Measurements from ENCODE around the gene THSD1. TPM values are rescaled to one million over a fixed set of nuclear protein-coding genes. Genes with fewer than 3 reads are reported as not detected.
A peak's percentile ranks its signal among the peaks of the same experiment; 100 is the strongest.

The THSD1 gene
- total and polyA plus RNA-seq, 9 of the 15 experiments (the other 6 are each of a cell fraction or from before 2014, with no cell fraction given): 0.01 to 0.11 (median 0.04) TPM; not detected in 2

DNA sequence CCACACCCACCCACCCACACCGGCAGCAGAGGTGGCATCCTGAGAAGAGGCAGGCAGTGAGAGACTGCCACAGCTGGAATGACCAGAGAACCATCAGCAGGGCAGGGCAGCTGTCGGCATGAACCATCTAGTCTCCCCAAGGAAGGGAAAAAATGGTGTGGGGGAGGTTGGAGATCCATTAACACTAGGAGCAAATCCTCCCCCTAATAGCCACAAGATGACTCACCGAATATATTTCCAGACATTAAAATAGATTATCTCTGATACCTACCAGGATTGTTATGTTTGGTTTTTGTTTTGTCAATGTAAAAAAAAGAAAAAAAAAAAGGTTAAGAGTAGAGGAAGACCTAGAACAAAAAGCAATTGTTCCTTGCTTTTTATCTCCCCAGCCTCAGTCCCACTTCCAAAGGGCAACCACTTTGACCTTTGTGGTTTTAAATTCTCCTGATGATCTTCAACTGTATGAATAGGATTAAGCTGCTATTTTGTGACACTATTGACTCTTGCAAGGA lies 34.2 kb downstream of the THSD1 start:
- Histone ChIP-seq H3K36me3 (ENCODE audit: control insufficient read depth, insufficient read depth, low read length) (no peaks in the 10 kb centered on the region), H3K79me2 (ENCODE audit: control insufficient read depth, insufficient read depth, low read length) (no peaks in the 10 kb centered on the region), H3K4me3 (no peak overlapping the region), H4K20me1 (replicated peaks; ENCODE audit: control insufficient read depth, insufficient read depth, low read length) (no peaks in the 10 kb centered on the region), H3K9ac (ENCODE audit: insufficient read depth in 1 of 2, low read depth in 2 of 2, low read length in 2 of 2) (no peak overlapping the region), H2AFZ (ENCODE audit: low read depth, low read length) (no peak overlapping the region), H3K27ac (ENCODE audit: extremely low read depth, low read depth, low read length) (no peak overlapping the region), H3K9me1 (ENCODE audit: control insufficient read depth, insufficient read depth, low read length) (no peaks in the 10 kb centered on the region), H3K27me3 (ENCODE audit: control insufficient read depth in 2 of 2, insufficient read depth in 2 of 2, low read length in 2 of 2) (peaks cover 0 to 5% of the 10 kb centered on the region in 2 experiments; a peak in 1 of 5 replicates), H3K4me2 (ENCODE audit: insufficient read depth, low read length) (no peak overlapping the region), H3K4me1 (replicated peaks in 1 of 2; ENCODE audit: control insufficient read depth in 2 of 2, insufficient read depth in 2 of 2, low read length in 2 of 2) (no peaks in the 10 kb centered on the region; a peak in 1 of 5 replicates), H3K9me3 (replicated peaks; ENCODE audit: control insufficient read depth, insufficient read depth, low read depth, low read length) (no peaks in the 10 kb centered on the region)
- ATAC-seq (no peak), FAIRE-seq (peak; percentile 15), DNase-seq (ENCODE audit: extremely low read depth in 1 of 4, low spot score in 3 of 4) (no peak)
- CTCF ChIA-PET (ENCODE audit: low intra/inter-chr PET ratio): no interaction called here
- WGBS (ENCODE audit: insufficient coverage, low coverage, missing lambda C conversion rate): 5% methylated on average over 3 of the region's 3 CpGs
- TF ChIP-seq PTTG1 (tag; IDR thresholded peaks at IDR 0.05; ENCODE audit: low read depth) (no peak), SOX6 (IDR thresholded peaks at IDR 0.05) (peak; percentile 75), TGIF2 (CRISPR knock-in tag; IDR thresholded peaks at IDR 0.05) (no peak), NCOA1 (IDR thresholded peaks at IDR 0.05; ENCODE audit: low read depth) (no peak), CBFA2T3 (IDR thresholded peaks at IDR 0.05) (peak; percentile 59), CBFA2T2 (conservative IDR thresholded peaks at IDR 0.05) (peak; percentile 41), TAL1 (IDR thresholded peaks at IDR 0.05) (0 out of 2 replicates have a peak, but pooled peaks have one; percentile 14), KDM1A (IDR thresholded peaks at IDR 0.05) (peak in 1 of 2 experiments; percentile 44; a peak in 2 of 4 replicates), FOSL1 (tag; conservative IDR thresholded peaks at IDR 0.05) (peak; percentile 39; the same call in 1 of the 2 replicates), ZNF41 (CRISPR knock-in tag; conservative IDR thresholded peaks at IDR 0.05) (no peak), HDGF (IDR thresholded peaks at IDR 0.05) (no peak), TRIM28 (IDR thresholded peaks at IDR 0.05) (no peak), TEAD4 (IDR thresholded peaks at IDR 0.05; ENCODE audit: low read length) (0 out of 2 replicates have a peak, but pooled peaks have one; percentile 19), TEAD4 (CRISPR knock-in tag; IDR thresholded peaks at IDR 0.05; ENCODE audit: borderline replicate concordance) (no peak), ESRRA (IDR thresholded peaks at IDR 0.05; ENCODE audit: borderline replicate concordance, low read depth) (peak; percentile 21; the same call in 1 of the 2 replicates)
- TF ChIP-seq, protein P1, sequence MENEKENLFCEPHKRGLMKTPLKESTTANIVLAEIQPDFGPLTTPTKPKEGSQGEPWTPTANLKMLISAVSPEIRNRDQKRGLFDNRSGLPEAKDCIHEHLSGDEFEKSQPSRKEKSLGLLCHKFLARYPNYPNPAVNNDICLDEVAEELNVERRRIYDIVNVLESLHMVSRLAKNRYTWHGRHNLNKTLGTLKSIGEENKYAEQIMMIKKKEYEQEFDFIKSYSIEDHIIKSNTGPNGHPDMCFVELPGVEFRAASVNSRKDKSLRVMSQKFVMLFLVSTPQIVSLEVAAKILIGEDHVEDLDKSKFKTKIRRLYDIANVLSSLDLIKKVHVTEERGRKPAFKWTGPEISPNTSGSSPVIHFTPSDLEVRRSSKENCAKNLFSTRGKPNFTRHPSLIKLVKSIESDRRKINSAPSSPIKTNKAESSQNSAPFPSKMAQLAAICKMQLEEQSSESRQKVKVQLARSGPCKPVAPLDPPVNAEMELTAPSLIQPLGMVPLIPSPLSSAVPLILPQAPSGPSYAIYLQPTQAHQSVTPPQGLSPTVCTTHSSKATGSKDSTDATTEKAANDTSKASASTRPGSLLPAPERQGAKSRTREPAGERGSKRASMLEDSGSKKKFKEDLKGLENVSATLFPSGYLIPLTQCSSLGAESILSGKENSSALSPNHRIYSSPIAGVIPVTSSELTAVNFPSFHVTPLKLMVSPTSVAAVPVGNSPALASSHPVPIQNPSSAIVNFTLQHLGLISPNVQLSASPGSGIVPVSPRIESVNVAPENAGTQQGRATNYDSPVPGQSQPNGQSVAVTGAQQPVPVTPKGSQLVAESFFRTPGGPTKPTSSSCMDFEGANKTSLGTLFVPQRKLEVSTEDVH (IDR thresholded peaks at IDR 0.05; ENCODE audit: low read depth, partially characterized antibody): no peak
- TF ChIP-seq, protein P2, sequence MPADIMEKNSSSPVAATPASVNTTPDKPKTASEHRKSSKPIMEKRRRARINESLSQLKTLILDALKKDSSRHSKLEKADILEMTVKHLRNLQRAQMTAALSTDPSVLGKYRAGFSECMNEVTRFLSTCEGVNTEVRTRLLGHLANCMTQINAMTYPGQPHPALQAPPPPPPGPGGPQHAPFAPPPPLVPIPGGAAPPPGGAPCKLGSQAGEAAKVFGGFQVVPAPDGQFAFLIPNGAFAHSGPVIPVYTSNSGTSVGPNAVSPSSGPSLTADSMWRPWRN (IDR thresholded peaks at IDR 0.05; ENCODE audit: low read depth): peak; percentile 56; the same call in 1 of the 2 replicates
- TF ChIP-seq, protein P3, sequence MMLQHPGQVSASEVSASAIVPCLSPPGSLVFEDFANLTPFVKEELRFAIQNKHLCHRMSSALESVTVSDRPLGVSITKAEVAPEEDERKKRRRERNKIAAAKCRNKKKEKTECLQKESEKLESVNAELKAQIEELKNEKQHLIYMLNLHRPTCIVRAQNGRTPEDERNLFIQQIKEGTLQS (IDR thresholded peaks at IDR 0.05): 0 out of 2 replicates have a peak, but pooled peaks have one; percentile 18
- TF ChIP-seq, protein P3 (CRISPR knock-in tag; conservative IDR thresholded peaks at IDR 0.05): no peak
- POLR2A ChIA-PET: no interaction called here
- in situ Hi-C loops (cut with MboI) (no loop called here), intact Hi-C loops (cut with micrococcal nuclease) (no loop called here)
- BruUV-seq (replicated peaks): no TSS peak

Data from K562 (cell line).